ENCODE data around the gene KAZALD1.

Gene KAZALD1

DNA sequence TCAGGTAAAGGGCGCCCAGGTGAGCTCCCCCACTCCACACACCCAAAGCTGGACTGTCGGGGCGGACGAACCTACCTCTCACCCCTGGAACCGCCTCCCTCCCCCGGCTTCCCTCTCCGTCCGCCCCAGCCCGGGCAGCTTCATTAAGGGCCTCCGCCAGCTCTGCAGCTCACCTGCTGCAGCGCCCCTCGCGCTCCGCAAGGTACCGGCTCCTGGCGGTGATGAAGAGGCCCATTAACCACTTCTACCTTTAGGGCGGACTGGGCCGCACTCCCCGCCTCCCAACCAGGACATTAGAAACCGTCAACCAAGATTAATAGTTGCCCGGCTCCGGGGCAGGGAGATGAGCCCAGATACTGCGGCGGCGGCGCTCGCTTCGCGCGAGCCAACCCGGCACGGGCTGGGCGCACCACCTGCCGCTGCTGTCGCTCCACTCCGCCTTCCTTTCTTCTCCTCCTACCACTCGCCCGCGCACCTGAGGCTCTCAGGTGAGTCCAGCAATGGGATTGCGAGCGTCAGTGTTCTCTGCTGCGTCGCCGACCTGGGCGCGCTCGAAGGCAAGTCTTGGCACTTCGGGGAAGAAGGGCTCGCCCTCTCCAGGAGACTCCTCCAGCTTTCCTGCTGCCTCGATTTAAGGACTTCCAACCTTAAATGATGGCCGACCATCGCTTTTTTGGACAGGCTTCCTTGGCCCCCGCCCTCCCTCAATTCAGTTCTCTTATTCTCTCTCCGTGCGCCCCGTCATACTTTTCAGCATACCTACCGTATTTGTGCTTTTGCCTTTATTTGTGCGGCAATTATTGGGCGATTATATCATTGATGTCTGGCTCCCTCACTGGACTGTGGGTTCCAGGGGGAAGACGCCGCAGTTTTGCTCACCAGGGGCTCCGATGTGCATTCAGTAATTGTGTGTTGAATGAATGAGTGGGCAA lies 13.6 kb upstream of the KAZALD1 start:
- DNase-seq, result no peak

DNA sequence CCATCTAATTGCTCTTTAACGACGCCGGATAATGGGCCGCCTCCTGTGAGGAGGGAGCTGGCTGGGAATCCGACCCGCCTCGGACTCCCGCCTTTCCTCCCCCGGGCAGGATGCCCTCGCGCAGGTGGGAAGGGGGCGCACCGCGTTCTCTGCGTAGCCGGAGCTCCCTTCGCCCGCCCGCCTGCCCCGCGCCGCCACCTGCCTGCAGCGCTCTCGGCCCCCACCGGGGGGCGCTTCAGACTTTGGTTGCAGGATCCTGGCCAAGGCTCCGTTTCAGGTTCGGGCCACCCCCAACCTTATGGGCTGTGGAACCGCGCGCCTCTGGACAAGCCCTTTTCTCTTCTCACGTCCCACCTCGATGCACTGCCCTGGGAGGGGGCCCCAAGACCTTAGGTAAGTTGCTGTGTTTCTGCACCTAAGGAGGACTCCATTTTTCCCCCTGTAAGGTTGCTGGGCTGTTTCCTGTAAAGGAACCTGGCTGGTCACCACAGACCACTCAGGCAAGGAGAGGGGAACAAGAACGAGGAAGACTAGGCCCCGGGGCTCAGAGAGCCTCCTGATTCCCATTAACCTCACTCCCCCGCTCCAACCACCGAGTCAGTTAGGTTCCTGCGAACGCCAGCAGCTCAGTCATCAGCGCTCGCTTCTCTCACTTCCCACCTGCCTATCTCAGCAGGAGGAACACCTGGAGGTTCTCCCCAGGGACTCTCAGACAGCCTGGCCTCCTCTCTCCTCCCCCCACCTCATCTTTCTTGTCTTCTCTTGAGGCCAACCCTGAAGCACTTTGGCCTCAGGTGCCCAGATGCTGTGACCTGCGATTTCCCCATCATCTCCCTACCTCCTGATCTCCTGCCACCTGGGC lies 11.3 kb upstream of the KAZALD1 start:
- DNase-seq, result peak; percentile 84

- DNase-seq, result no peak
These were observed 9.5 kb upstream of the KAZALD1 start for GRCh38 chr10:101052285-101052684.

DNA sequence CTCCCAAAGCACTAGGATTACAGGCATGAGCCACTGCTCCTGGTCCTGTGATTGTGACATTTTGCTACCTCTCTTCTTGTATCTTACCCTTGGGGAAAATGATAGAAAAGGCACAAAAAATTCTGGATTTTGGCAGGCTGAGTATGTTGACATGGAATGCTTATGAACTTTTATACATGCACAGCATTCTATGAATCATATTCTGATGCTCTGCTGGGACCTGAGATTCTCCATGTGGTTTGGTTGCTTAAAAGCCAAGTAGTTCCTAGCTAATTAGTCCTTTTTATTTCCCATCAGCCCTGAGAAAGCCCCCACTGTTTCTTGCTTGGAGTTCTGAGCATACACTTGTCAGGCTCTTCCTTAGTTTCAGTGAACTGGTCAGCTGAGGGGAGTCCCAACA lies 8.3 kb upstream of the KAZALD1 start:
- no peak for DNase-seq

GRCh38 chr10:101054351-101054750 lies 7.4 kb upstream of the KAZALD1 start:
- DNase-seq, result no peak

DNA sequence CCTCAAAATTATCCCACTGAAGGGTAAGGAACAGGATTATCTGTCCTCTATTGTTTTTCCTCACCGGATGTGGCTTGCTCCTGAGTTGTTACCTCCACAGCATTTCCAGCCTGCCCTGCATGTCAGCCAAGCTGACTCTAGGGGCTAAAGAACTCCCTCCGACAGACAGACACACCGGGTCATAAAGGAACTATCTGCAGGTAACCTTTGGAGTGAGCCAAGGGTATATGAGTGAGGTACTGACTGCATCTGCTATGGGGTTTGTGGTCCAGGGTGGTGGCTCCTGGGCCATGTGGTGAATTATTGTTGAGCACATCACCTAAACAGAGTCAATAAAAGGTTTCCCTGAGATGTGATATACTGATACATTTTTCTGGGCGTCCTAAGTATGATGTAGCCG lies 6.9 kb upstream of the KAZALD1 start:
- DNase-seq, result no peak

DNA sequence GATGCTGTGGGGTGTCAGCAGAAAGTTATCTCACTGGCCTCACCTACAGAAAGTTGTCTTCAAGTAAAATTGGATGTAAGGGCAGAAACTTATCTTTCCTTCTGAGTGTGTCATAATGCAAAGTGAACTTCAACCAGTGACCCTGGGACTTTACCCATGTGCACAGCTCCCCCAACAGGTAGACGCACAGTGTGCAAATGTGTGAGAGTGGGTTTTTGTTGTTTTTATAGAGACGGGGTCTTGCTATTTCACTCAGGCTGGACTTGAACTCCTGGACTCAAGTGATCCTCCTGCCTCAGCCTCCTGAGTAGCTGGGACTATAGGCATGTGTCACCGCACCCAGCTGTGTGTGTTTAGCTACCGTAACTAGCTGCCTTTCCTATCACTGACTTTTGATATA lies 6.4 kb upstream of the KAZALD1 start:
- no peak for DNase-seq

DNA sequence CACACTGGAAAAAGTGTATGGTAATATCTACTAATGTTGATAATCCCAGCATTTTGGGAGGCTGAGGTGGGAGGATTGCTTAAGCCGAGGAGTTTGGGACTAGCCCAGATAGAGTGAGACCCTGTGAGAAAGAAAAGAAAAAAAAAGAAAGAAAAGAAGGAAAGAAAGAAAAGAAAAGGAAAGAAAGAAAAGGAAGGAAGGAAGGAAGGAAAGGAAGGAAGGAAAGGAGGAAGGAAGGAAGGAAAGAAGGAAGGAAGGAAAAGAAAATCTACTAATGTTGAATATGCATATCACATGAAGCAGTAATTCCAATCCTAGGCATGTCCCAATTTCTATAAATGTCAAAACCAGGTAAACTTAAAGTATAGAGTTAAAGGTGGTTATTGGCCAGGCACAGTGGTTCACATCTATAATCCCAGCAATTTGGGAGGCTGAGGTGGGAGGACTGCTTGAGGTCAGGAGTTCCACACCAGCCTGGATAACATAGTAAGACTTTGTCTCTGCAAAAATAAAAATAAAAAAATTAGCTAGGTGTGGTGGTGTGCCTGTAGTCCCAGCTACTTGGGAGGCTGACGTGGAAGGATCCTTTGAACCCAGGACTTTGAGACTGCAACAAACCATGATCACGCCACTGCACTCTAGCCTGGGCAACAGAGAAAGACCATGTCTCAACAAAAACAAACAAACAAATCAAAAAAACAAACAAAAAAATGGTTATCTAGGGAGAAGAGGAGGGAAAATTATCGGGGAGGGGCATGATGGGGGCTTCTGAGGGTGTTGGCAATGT lies 5.2 kb upstream of the KAZALD1 start:
- DNase-seq, result no peak

DNA sequence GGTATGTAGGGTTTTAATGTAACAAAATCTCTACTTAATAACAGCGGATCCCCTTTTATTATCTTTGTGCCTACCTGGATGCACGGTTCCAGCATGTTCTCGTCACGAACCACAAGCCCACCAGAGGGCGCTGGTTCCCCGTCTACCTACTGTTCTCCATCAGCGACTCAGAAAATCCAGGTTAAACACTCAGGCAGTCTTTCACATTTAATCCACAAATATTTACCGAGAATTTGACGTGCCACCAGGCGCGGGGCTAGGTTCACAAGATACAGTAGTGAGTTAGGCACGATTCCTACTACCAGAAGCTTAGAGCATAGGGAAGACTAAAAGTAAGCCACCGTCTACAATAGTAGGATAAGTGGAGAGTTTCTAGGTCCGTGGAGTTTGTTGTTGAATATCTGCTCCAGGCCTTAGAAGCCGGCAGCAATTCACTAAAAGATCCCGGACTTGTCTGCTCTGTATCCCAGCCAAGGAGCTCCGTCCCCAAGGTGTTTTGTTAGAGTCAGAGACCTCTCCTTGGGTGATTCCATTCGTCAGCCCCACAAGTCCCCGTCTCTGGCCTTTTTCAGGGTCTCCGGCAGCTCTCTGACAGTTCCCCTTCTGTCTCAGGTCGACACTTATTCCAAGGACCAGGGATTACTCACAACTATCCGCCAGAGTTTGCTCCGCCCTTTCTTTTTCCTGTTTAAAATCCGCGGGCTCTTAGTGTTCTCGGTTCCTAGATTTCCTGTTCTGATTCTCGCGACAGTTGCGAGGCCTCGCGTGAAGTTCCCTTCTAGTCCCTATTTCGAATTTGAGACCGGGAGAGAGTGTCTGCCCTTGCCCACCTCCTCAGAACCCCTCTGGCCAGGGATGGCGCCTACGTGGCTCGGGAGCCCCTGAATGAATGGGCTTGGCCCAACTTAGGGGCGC lies 1.5 kb upstream of the KAZALD1 start:
- DNase-seq, result peak; percentile 95

GRCh38 chr10:101060951-101061623 lies 702 bp upstream of the KAZALD1 start:
- peak; percentile 93 for DNase-seq

DNA sequence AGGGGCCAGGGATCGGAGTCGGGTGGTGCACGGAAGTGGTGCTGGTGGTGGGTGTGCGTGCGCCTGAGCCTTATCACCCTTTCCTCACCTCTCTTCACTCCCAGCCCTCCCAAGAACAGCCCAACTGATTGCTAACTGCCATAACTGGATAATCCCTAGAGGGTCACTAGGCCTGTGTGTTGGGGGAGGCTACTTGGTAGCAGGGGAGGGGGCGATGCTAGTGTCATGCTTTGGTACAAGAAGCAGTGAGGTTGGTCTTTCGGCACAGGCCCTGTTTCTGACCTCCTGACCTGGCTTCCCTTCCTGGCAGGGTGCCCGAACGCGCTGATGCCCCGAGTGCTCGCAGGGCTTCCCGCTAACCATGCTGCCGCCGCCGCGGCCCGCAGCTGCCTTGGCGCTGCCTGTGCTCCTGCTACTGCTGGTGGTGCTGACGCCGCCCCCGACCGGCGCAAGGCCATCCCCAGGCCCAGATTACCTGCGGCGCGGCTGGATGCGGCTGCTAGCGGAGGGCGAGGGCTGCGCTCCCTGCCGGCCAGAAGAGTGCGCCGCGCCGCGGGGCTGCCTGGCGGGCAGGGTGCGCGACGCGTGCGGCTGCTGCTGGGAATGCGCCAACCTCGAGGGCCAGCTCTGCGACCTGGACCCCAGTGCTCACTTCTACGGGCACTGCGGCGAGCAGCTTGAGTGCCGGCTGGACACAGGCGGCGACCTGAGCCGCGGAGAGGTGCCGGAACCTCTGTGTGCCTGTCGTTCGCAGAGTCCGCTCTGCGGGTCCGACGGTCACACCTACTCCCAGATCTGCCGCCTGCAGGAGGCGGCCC lies 652 bp downstream of the KAZALD1 start:
- peak; percentile 68 for DNase-seq

DNA sequence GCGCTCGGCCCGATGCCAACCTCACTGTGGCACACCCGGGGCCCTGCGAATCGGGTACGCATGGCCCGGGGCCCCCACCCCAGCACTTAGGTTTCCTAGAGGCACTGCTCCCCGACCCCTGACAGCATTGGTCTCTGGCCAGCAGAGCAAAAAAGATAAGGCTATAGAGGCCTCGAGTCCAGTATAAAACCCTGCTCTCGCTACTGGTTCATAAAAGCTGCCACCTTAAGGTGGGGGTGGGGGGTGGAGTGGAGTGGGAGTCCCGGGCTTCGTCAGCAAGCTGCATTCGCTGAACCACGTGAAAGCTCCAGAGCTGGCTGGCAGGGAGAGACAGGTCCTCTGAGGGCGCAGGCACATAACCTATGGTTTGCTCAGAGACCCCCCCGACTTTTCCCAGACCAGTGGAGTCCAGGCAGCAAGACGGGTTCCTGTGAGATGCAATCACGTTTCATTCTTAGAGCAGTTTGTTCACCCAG lies 1.3 kb downstream of the KAZALD1 start:
- no peak for DNase-seq

- no peak for DNase-seq
These were observed 2.0 kb downstream of the KAZALD1 start for GRCh38 chr10:101063548-101064414.

DNA sequence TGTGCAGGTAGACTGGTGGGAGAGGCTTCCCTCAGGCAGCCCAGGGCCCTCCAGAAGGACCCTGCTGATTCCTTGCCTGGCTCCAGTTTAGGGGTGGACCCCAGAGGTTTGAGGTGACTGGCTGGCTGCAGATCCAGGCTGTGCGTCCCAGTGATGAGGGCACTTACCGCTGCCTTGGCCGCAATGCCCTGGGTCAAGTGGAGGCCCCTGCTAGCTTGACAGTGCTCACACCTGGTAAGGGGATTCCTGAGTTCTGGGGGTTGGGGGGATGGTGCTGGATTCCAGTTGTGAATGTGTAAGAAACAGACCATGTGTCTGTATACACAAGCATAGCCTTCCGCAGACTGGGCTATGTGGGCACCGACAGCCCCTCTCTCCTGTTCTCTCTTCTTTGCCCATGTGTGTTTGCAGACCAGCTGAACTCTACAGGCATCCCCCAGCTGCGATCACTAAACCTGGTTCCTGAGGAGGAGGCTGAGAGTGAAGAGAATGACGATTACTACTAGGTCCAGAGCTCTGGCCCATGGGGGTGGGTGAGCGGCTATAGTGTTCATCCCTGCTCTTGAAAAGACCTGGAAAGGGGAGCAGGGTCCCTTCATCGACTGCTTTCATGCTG lies 2.7 kb downstream of the KAZALD1 start:
- no peak for DNase-seq

GRCh38 chr10:101065481-101066145 lies 3.8 kb downstream of the KAZALD1 start:
- DNase-seq, result no peak

DNA sequence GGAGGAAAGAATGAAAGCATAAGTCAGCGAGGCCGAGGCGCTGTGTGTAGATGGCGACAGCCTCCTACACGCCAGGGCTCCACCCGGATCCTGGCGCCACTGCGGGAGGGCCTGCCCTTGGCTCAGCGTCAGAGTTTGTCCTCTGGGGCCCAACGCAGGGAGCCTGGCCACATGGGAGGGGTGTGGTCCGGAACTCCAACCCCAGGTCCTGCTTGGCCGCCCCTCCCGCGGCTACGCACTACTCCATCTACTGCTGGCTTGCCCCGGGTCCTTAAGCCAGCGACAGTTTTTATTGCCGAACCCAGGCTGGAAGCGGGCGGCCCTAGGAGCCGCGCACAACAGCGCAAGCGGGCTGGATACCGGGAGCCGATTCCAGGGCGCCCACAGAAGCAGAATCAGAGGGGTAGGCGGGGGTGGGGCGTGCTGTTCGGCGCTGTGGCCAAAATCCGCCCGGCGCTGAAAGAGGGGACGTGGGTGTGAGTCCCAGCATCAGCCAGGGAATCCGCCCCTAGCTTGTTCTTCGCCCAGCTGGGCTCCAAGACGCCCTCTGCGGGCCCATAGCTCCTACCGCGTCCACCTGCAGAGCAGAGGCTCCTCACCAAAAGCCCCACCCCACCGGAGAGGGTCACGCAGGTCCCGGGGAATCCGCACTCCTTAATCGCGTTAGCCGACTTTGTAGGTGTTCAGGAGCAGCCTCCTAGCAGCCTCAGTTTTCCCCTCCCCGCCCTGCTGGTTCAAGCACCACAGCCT lies 4.5 kb downstream of the KAZALD1 start:
- DNase-seq, result peak; percentile 68

GRCh38 chr10:101066896-101067355 lies 5.1 kb downstream of the KAZALD1 start:
- DNase-seq, result peak; percentile 9
